Measurements from ENCODE around the gene CERS6. TPM values are rescaled to one million over a fixed set of nuclear protein-coding genes. Genes with fewer than 3 reads are reported as not detected.

The CERS6 gene
- total and polyA plus RNA-seq, 11 donors: 22.1 to 78.0 (median 62.2) TPM

DNA sequence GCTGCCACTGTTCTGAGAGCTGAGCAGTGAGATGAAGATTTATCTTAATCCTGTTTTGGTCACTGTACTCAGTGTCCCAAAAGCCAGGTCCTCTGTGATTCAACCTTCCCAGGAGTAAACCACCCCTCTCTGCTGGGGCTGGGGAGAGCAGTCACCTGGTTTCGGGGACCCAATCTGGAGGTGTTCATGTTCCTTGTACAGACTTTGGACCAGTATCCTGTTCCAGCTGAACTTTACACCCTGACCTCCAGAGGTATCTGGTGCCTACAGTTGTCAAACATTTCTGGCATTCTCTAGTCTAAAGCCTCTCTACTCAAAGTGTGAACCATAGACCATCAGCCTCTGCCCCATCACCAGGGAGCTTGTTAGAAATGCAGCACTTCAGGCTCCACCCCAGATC is 22.1 kb downstream of the CERS6 start:
- intact Hi-C loops (cut with DNase I): no loop called here
- no peaks in the 10 kb centered on the region for H3K36me3 ChIP-seq
- H3K4me3 ChIP-seq: no peak overlapping the region
- H3K4me1 ChIP-seq: peaks cover 0 to 44% (median 5%) of the 10 kb centered on the region in 12 donors
- TF ChIP-seq, protein P1, sequence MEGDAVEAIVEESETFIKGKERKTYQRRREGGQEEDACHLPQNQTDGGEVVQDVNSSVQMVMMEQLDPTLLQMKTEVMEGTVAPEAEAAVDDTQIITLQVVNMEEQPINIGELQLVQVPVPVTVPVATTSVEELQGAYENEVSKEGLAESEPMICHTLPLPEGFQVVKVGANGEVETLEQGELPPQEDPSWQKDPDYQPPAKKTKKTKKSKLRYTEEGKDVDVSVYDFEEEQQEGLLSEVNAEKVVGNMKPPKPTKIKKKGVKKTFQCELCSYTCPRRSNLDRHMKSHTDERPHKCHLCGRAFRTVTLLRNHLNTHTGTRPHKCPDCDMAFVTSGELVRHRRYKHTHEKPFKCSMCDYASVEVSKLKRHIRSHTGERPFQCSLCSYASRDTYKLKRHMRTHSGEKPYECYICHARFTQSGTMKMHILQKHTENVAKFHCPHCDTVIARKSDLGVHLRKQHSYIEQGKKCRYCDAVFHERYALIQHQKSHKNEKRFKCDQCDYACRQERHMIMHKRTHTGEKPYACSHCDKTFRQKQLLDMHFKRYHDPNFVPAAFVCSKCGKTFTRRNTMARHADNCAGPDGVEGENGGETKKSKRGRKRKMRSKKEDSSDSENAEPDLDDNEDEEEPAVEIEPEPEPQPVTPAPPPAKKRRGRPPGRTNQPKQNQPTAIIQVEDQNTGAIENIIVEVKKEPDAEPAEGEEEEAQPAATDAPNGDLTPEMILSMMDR (IDR thresholded peaks at IDR 0.05): no peak
- no peak for TF ChIP-seq POLR2A (IDR thresholded peaks at IDR 0.05)
- H3K9me3 ChIP-seq: no peaks in the 10 kb centered on the region
- 77 to 95% (median 87%) methylated on average over 1 of the region's 1 CpG for WGBS, 4 donors
- no peak overlapping the region for H3K27ac ChIP-seq
- no peaks in the 10 kb centered on the region for H3K27me3 ChIP-seq
- DNase-seq (no peak), ATAC-seq (peak in 3 of 4 donors; percentile 30 to 49 (median 40))

DNA sequence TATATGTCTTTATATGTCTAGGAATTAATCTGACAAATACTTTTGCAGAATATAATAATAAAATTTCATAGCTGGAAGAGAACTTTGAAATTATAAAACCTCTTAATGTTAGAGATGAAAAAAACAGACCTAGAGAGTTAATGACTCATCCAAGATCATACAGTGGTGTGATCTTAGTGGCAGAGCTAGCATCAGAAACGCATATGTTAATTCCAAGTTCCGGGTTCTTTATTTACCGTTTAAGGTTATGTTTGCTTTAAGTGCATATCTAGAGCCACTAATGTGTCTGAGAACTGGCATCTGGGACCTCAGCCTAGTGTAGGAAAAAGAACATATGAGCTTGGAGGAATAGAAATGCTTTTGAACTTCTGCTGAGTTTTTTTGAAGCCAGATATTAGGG is 24.3 kb downstream of the CERS6 start:
- no peaks in the 10 kb centered on the region for H3K36me3 ChIP-seq
- DNase-seq (no peak), ATAC-seq (no peak)
- H3K9me3 ChIP-seq: no peaks in the 10 kb centered on the region
- TF ChIP-seq, protein P1 (IDR thresholded peaks at IDR 0.05): no peak
- no peak for TF ChIP-seq POLR2A (IDR thresholded peaks at IDR 0.05)
- WGBS, 4 donors: 86 to 87% (median 87%) methylated on average over 3 of the region's 3 CpGs
- no peak overlapping the region for H3K4me3 ChIP-seq
- intact Hi-C loops (cut with DNase I): no loop called here
- peaks cover 0 to 60% (median 7%) of the 10 kb centered on the region in 12 donors for H3K4me1 ChIP-seq
- no peak overlapping the region for H3K27ac ChIP-seq
- H3K27me3 ChIP-seq: no peaks in the 10 kb centered on the region

DNA sequence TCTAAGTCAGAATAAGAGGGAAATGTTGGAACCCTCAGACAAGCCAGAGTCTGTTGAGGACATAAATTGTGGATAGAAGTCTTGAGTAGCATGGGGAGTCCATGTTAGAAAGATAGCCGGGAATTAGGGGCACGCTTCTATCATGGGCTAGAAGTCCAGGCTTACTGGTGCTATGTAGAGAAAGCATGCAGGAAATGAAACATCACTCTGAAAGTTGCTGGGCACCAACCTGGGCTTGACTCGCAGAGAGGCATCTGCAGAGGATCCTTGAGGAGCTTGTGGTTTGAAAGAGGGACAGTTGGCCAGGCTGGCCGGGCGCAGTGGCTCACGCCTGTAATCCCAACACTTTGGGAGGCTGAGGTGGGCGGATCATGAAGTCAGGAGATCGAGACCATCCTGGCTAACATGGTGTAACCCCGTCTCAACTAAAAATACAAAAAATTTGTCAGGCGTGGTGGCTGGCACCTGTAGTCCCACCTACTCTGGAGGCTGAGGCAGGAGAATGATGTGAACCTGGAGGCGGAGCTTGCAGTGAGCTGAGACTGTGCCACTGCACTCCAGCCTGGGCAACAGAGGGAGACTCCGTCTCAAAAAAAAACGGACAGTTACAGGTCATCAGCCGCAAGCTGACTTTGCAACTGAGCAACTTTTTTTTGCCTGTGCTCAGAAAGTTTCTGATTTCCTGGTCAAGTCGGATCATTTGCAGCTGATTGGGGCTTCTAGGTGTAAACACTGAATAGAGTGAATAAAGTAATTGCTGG is 24.9 kb downstream of the CERS6 start:
- no peak for TF ChIP-seq POLR2A (IDR thresholded peaks at IDR 0.05)
- TF ChIP-seq, protein P1 (IDR thresholded peaks at IDR 0.05): no peak
- peaks cover 0 to 59% (median 7%) of the 10 kb centered on the region in 12 donors for H3K4me1 ChIP-seq
- 90 to 93% (median 92%) methylated on average over 15 of the region's 15 CpGs for WGBS, 4 donors

DNA sequence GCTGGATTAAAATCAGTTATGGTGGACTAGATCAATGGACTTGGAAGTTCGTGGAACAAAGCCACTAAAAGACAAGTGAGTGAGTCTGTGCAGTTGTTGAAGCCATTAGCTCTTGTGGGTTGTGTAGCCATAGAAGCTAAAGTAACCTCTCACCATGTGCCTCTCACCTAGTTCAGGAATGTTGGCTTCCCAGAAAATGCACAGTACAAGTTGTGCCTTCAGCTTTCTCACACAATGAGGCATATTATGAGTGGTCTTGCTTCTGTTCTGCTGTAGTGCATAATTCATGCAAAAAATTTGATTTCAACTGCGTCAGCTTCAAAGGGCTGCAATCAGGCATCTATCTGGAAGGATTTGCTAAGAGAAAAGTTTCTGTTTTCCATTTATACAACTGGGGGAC is 26.2 kb downstream of the CERS6 start:
- H3K27ac ChIP-seq: peak overlapping the region in 5 of 12 donors; percentile 0 to 19 (median 7)
- TF ChIP-seq, protein P1 (IDR thresholded peaks at IDR 0.05): no peak
- TF ChIP-seq POLR2A (IDR thresholded peaks at IDR 0.05): no peak
- no peaks in the 10 kb centered on the region for H3K36me3 ChIP-seq
- peak in 3 of 4 donors; percentile 19 to 47 (median 47) for ATAC-seq
- DNase-seq: no peak
- no peaks in the 10 kb centered on the region for H3K27me3 ChIP-seq
- no peak overlapping the region for H3K4me3 ChIP-seq
- peaks cover 0 to 52% (median 7%) of the 10 kb centered on the region in 12 donors for H3K4me1 ChIP-seq
- 34 to 37% (median 36%) methylated on average over 2 of the region's 2 CpGs for WGBS, 4 donors
- intact Hi-C loops (cut with DNase I): no loop called here
- H3K9me3 ChIP-seq: peaks cover 0 to 3% (median 0%) of the 10 kb centered on the region in 12 donors

More for the DNA sequence above, 24.9 kb downstream of the CERS6 start:
- Histone ChIP-seq H3K4me3 (no peak overlapping the region), H3K27me3 (no peaks in the 10 kb centered on the region), H3K9me3 (peaks cover 0 to 2% (median 0%) of the 10 kb centered on the region in 12 donors), H3K36me3 (no peaks in the 10 kb centered on the region), H3K27ac (no peak overlapping the region)
- no peak for ATAC-seq
- DNase-seq: no peak
- intact Hi-C loops (cut with DNase I): no loop called here
